Panc1 (cell line): Measurements from ENCODE around the gene HABP4. TPM values are rescaled to one million over a fixed set of nuclear protein-coding genes. Genes with fewer than 3 reads are reported as not detected.

Source experiments
- ATAC-seq: fragments of 200-7000 bp; cut with Tn5 transposase; 2 replicates; pipeline ENCODE4 v1.9.1; 2020; ENCODE audit warnings: mild to moderate bottlenecking, moderate library complexity
- BruUV-seq: library from RNA; stranded (reverse); fragments of 400-500 nt; replicated peaks from 2 replicates; lab custom pipeline; 2021; lab: Mats Ljungman, UMichigan
- CTCF ChIA-PET: fragments of 300-600 bp; sonication (Branson Sonifier 250); formaldehyde crosslinking; loops from one replicate; lab custom pipeline; 2022; ENCODE audit warnings: antibody characterized with exemption; lab: Charles Lee
- POLR2A ChIA-PET: fragments of 300-600 bp; sonication (Branson Sonifier 250); formaldehyde crosslinking; loops from one replicate; lab custom pipeline; 2022; ENCODE audit warnings: antibody characterized with exemption; lab: Charles Lee
- DNase-seq: peaks from one replicate; pipeline ENCODE4 v3.0.0-alpha.2; 2010; ENCODE audit warnings: low read depth, low spot score
- H3K27ac ChIP-seq: 2 replicates; pipeline ENCODE4 v1.5.1; 2011; ENCODE audit warnings: mild to moderate bottlenecking, low read length, inconsistent platforms
- H3K27me3 ChIP-seq: fragments of 200-500 bp; sonication (Bioruptor generic); 2 replicates; pipeline ENCODE4 v1.6.0; 2014; ENCODE audit warnings: low read length, inconsistent platforms; ENCODE audit not compliant: control insufficient read depth, insufficient read depth
- H3K36me3 ChIP-seq: fragments of 200-500 bp; sonication (Bioruptor generic); 2 replicates; pipeline ENCODE4 v1.5.1; 2014; ENCODE audit warnings: inconsistent platforms, mild to moderate bottlenecking, low read length, moderate library complexity; ENCODE audit not compliant: control insufficient read depth, insufficient read depth
- H3K4me1 ChIP-seq: 2 replicates; pipeline ENCODE4 v1.5.1; 2011; ENCODE audit warnings: inconsistent platforms, mild to moderate bottlenecking, low read length, moderate library complexity; ENCODE audit not compliant: control insufficient read depth, insufficient read depth
- H3K4me3 ChIP-seq, 2 experiments: 2 replicates each; pipeline ENCODE4 v1.5.1; 2011 to 2012; ENCODE audit warnings: low read depth in 2 of 2, low read length in 2 of 2, mild to moderate bottlenecking in 2 of 2, inconsistent platforms in 1 of 2, moderate library complexity in 1 of 2
- H3K9me3 ChIP-seq: fragments of 200-500 bp; sonication (Bioruptor generic); 2 replicates; pipeline ENCODE4 v1.5.1; 2014; ENCODE audit warnings: low read depth, mild to moderate bottlenecking, inconsistent platforms, low read length, moderate library complexity; ENCODE audit not compliant: control insufficient read depth, insufficient read depth
- CTCF ChIP-seq: fragments of 450-650 bp; IDR thresholded peaks from 2 replicates; pipeline ENCODE4 v1.5.1; 2017; ENCODE audit warnings: mild to moderate bottlenecking
- POLR2AphosphoS5 ChIP-seq: IDR thresholded peaks from 2 replicates; pipeline ENCODE4 v1.6.1; 2012; ENCODE audit warnings: mild to moderate bottlenecking, low read depth, low read length, moderate library complexity
- REST ChIP-seq, 2 experiments: IDR thresholded peaks; 2 replicates each; pipeline ENCODE4 v1.6.1; 2011 to 2012; ENCODE audit warnings: low read depth in 2 of 2, control low read depth in 1 of 2, low read length in 1 of 2, mild to moderate bottlenecking in 1 of 2, moderate library complexity in 1 of 2; ENCODE audit not compliant: insufficient read depth in 1 of 2
- SIN3A ChIP-seq: IDR thresholded peaks from 2 replicates; pipeline ENCODE4 v1.6.1; 2012; ENCODE audit warnings: low read depth, mild to moderate bottlenecking, low read length, moderate library complexity, borderline replicate concordance; ENCODE audit not compliant: insufficient read depth
- TCF7L2 ChIP-seq: IDR thresholded peaks from 2 replicates; pipeline ENCODE4 v1.6.1; 2011; ENCODE audit warnings: mild to moderate bottlenecking, low read depth, low read length, inconsistent platforms
- in situ Hi-C: cut with HindIII; loops from 2 replicates; pipeline ENCODE4 v1.10.0; 2016; ENCODE audit warnings: low sequenced_read_pairs, low pct_unique_long_range_greater_than_20kb
- intact Hi-C: fragments of 100-400 bp; cut with micrococcal nuclease; formaldehyde crosslinking; loops from one replicate; pipeline ENCODE4 v1.10.0; 2022; ENCODE audit not compliant: unreplicated experiment
- total RNA-seq: library from RNA; stranded (reverse); gene quantifications from one replicate; pipeline ENCODE4 v1.2.1, GENCODE V29; 2021; ENCODE audit not compliant: unreplicated experiment

The HABP4 gene
- total RNA-seq, 1 experiment from 2014 or later, result 32.3 TPM

GRCh38 chr9:96449523-96449844 lies 485 bp upstream of the HABP4 start:
- BruUV-seq, result no TSS peak
- H3K36me3 ChIP-seq, result no peaks in the 10 kb centered on the region; the same call in 1 of the 2 replicates
- H3K4me1 ChIP-seq, result peaks cover 12% of the 10 kb centered on the region
- no peaks in the 10 kb centered on the region for H3K27me3 ChIP-seq
- H3K4me3 ChIP-seq, result peak overlapping the region; percentile 65 to 76
- ATAC-seq (peak; percentile 49), DNase-seq (no peak)
- ChIA-PET POLR2A (no interaction called here), CTCF (interaction anchor here (0.6 kb wide), 1 partner anchor 274 kb away, joined by 4 read pairs; no protein-coding TSS in a partner anchor)
- TF ChIP-seq CTCF, result no peak
- TF ChIP-seq POLR2AphosphoS5, result no peak
- no peak for TF ChIP-seq REST (IDR thresholded peaks at IDR 0.05; ENCODE audit: insufficient read depth in 1 of 2, low read depth in 2 of 2, low read length in 1 of 2)
- TF ChIP-seq SIN3A, result no peak
- no peak for TF ChIP-seq TCF7L2
- intact Hi-C loops, result no loop called here
- in situ Hi-C loops, result no loop called here
- no peaks in the 10 kb centered on the region for H3K9me3 ChIP-seq
- peak overlapping the region; percentile 55 for H3K27ac ChIP-seq

- H3K9me3 ChIP-seq, result no peaks in the 10 kb centered on the region
- TF ChIP-seq POLR2AphosphoS5 (no peak), SIN3A (0 out of 2 replicates have a peak, but pooled peaks have one; percentile 18), CTCF (no peak), REST (IDR thresholded peaks at IDR 0.05; ENCODE audit: insufficient read depth in 1 of 2, low read depth in 2 of 2, low read length in 1 of 2) (no peak)
- in situ Hi-C loops (no loop called here), intact Hi-C loops (no loop called here)
- peak; percentile 2; the same call in 1 of the 2 replicates for ATAC-seq
- H3K27me3 ChIP-seq, result no peaks in the 10 kb centered on the region
- peak overlapping the region; percentile 65 to 78 for H3K4me3 ChIP-seq
- POLR2A ChIA-PET, result no interaction called here
- CTCF ChIA-PET, result interaction anchor here (0.7 to 1.6 kb wide), 2 partner anchors 9 to 215 kb away, joined by 3 to 19 read pairs; no protein-coding TSS in a partner anchor
- peaks cover 12% of the 10 kb centered on the region for H3K4me1 ChIP-seq
- DNase-seq, result no peak
- H3K36me3 ChIP-seq, result no peaks in the 10 kb centered on the region; the same call in 1 of the 2 replicates
- H3K27ac ChIP-seq, result peak overlapping the region; percentile 82
- no TSS peak for BruUV-seq
Measured at GRCh38 chr9:96450613-96451528, 902 bp downstream of the HABP4 start.
